Measurements from ENCODE around the gene RAB26. TPM values are rescaled to one million over a fixed set of nuclear protein-coding genes. Genes with fewer than 3 reads are reported as not detected.

The RAB26 gene
- not detected in 2 replicates for total RNA-seq

GRCh38 chr16:2147981-2148671 is at the start of gene RAB26:
RAB26 (plus strand) TSS chr16:2148625; CDS start chr16:2148784, 159 bp downstream.

GRCh38 chr16:2135770-2136490 is 12.5 kb upstream of the RAB26 start, which contains the start of gene PKD1:
PKD1 (minus strand) TSS chr16:2135898; CDS start chr16:2135689, 209 bp downstream.

GRCh38 chr16:2155091-2155950 is 6.9 kb downstream of the RAB26 start, which contains the start of gene TRAF7:
TRAF7 (plus strand) TSS chr16:2155782; CDS start chr16:2163921, 8,139 bp downstream.

GRCh38 chr16:2196162-2196980 is 47.9 kb downstream of the RAB26 start, which contains the start of gene CASKIN1:
CASKIN1 (minus strand) TSS chr16:2196605; CDS start chr16:2196432, 173 bp downstream.

Other genes with a start within 250 kb of the RAB26 start
- not detected in 2 replicates for gene HS3ST6, start 230.2 kb upstream of the RAB26 start, total RNA-seq
- gene MSRB1, start 205.4 kb upstream of the RAB26 start, total RNA-seq = 17.0 and 17.8 TPM in 2 replicates
- gene RPL3L, start 193.9 kb upstream of the RAB26 start, total RNA-seq = not detected in 2 replicates
- gene NDUFB10, start 189.1 kb upstream of the RAB26 start, total RNA-seq = 198 and 225 TPM in 2 replicates
- 2,905 and 3,262 TPM in 2 replicates for gene RPS2, start 183.8 kb upstream of the RAB26 start, total RNA-seq
- gene RNF151, start 181.8 kb upstream of the RAB26 start, total RNA-seq = not detected in 2 replicates
- gene TBL3, start 176.6 kb upstream of the RAB26 start, total RNA-seq = 32.6 and 34.3 TPM in 2 replicates
- gene NOXO1, start 167.2 kb upstream of the RAB26 start, total RNA-seq = not detected in 2 replicates
- 14.4 and 17.3 TPM in 2 replicates for gene GFER, start 164.4 kb upstream of the RAB26 start, total RNA-seq
- 0.78 and 4.2 TPM in 2 replicates for gene SYNGR3, start 158.7 kb upstream of the RAB26 start, total RNA-seq
- 39.7 and 51.4 TPM in 2 replicates for gene ZNF598, start 138.8 kb upstream of the RAB26 start, total RNA-seq
- gene NPW, start 128.8 kb upstream of the RAB26 start, total RNA-seq = 2.9 and 6.9 TPM in 2 replicates
- 35.2 and 46.3 TPM in 2 replicates for gene NHERF2, start 121.7 kb upstream of the RAB26 start, total RNA-seq
- gene NTHL1, start 100.8 kb upstream of the RAB26 start, total RNA-seq = 13.9 and 17.2 TPM in 2 replicates
- 51.2 and 53.6 TPM in 2 replicates for gene TSC2, start 100.6 kb upstream of the RAB26 start, total RNA-seq
- 85.9 and 91.5 TPM in 2 replicates for gene PKD1, start 12.7 kb upstream of the RAB26 start, total RNA-seq
- 52.4 and 66.5 TPM in 2 replicates for gene TRAF7, start 7.2 kb downstream of the RAB26 start, total RNA-seq
- 0.12 and 0.15 TPM in 2 replicates for gene CASKIN1, start 48.0 kb downstream of the RAB26 start, total RNA-seq
- gene MLST8, start 56.8 kb downstream of the RAB26 start, total RNA-seq = 39.9 and 57.6 TPM in 2 replicates
- gene BRICD5, start 62.2 kb downstream of the RAB26 start, total RNA-seq = 0.83 and 1.1 TPM in 2 replicates
- gene PGP, start 66.2 kb downstream of the RAB26 start, total RNA-seq = 7.3 and 9.2 TPM in 2 replicates
- gene E4F1, start 75.0 kb downstream of the RAB26 start, total RNA-seq = 15.9 and 20.5 TPM in 2 replicates
- gene DNASE1L2, start 87.8 kb downstream of the RAB26 start, total RNA-seq = 4.5 TPM in 1 of 2 replicates, not detected in the other
- gene ECI1, start 103.0 kb downstream of the RAB26 start, total RNA-seq = 20.4 and 29.7 TPM in 2 replicates
- gene RNPS1, start 119.5 kb downstream of the RAB26 start, total RNA-seq = 87.1 and 98.5 TPM in 2 replicates
- gene ABCA3, start 192.1 kb downstream of the RAB26 start, total RNA-seq = 0.68 and 1.1 TPM in 2 replicates